BE2C (cell line): ENCODE data around the gene RPL32.

ENCODE experiments used
- DNase-seq: peaks from one replicate; pipeline ENCODE4 v3.0.0-alpha.2; 2020
- H3K27me3 ChIP-seq: fragments of 250-450 bp; sonication (Bioruptor Pico); 2 replicates; pipeline ENCODE4 v1.5.1; 2020; ENCODE audit warnings: mild to moderate bottlenecking
- H3K36me3 ChIP-seq: fragments of 250-450 bp; sonication (Bioruptor Pico); 2 replicates; pipeline ENCODE4 v1.5.1; 2020; ENCODE audit warnings: mild to moderate bottlenecking
- H3K4me1 ChIP-seq: fragments of 250-450 bp; sonication (Bioruptor Pico); 2 replicates; pipeline ENCODE4 v1.5.1; 2020
- H3K4me3 ChIP-seq: 2 replicates; pipeline ENCODE4 v1.5.1; 2011; ENCODE audit warnings: low read depth, low read length
- H3K9me3 ChIP-seq: fragments of 250-450 bp; sonication (Bioruptor Pico); 2 replicates; pipeline ENCODE4 v1.5.1; 2020
- TF ChIP-seq, protein P1 (sequence below): IDR thresholded peaks from 2 replicates; pipeline ENCODE4 v1.5.1; 2012; ENCODE audit warnings: mild to moderate bottlenecking, low read depth, low read length

Gene RPL32

GRCh38 chr3:12878141-12878574 is 36.8 kb upstream of the RPL32 start:
- Histone ChIP-seq H3K36me3 (no peaks in the 10 kb centered on the region), H3K4me3 (no peak overlapping the region), H3K9me3 (no peaks in the 10 kb centered on the region), H3K4me1 (peaks cover 5% of the 10 kb centered on the region; the same call in 1 of the 2 replicates), H3K27me3 (no peaks in the 10 kb centered on the region)
- DNase-seq = no peak
- TF ChIP-seq, protein P1, sequence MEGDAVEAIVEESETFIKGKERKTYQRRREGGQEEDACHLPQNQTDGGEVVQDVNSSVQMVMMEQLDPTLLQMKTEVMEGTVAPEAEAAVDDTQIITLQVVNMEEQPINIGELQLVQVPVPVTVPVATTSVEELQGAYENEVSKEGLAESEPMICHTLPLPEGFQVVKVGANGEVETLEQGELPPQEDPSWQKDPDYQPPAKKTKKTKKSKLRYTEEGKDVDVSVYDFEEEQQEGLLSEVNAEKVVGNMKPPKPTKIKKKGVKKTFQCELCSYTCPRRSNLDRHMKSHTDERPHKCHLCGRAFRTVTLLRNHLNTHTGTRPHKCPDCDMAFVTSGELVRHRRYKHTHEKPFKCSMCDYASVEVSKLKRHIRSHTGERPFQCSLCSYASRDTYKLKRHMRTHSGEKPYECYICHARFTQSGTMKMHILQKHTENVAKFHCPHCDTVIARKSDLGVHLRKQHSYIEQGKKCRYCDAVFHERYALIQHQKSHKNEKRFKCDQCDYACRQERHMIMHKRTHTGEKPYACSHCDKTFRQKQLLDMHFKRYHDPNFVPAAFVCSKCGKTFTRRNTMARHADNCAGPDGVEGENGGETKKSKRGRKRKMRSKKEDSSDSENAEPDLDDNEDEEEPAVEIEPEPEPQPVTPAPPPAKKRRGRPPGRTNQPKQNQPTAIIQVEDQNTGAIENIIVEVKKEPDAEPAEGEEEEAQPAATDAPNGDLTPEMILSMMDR = no peak

GRCh38 chr3:12877040-12877439 is 35.7 kb upstream of the RPL32 start:
- no peak for DNase-seq
- TF ChIP-seq, protein P1 = no peak
- no peak overlapping the region for H3K4me3 ChIP-seq
- H3K36me3 ChIP-seq = no peaks in the 10 kb centered on the region
- no peaks in the 10 kb centered on the region for H3K9me3 ChIP-seq
- no peaks in the 10 kb centered on the region for H3K27me3 ChIP-seq
- peaks cover 5% of the 10 kb centered on the region; the same call in 1 of the 2 replicates for H3K4me1 ChIP-seq

- no peaks in the 10 kb centered on the region for H3K9me3 ChIP-seq
- no peaks in the 10 kb centered on the region for H3K36me3 ChIP-seq
- TF ChIP-seq, protein P1 = peak; percentile 14; the same call in 1 of the 2 replicates
- peak overlapping the region; percentile 24 for H3K4me3 ChIP-seq
- peak; percentile 84 for DNase-seq
- peaks cover 5% of the 10 kb centered on the region; the same call in 1 of the 2 replicates for H3K4me1 ChIP-seq
- no peaks in the 10 kb centered on the region for H3K27me3 ChIP-seq
Measured at GRCh38 chr3:12875857-12876836, 34.8 kb upstream of the RPL32 start.

DNA sequence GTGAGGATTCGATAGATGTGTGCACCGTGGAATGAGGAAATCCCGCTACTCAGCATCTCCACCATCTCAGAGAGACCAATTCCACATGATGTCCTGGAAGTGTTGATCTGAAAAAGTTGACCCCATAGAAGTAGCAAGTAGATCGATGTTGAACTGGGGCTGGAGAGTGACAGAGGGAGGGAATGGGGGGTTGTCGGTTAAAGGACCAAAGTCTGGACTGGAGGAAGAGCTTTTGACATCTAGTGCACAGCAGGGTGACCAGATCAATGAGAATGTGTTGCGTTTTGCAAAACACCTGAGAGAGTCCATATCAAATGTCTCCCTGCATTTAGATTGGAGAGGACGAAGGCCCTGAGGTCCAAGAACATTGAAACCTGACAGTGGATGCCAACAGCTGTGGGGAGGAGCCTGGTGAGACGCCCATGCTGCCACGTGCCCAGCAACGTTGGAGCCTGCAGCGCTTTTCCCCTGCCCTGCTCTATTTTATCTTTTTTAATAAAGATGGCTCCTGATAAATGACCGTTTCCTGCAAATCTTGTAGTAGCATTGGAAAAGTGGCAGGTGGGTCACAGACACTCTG is 30.1 kb upstream of the RPL32 start:
- H3K9me3 ChIP-seq = no peaks in the 10 kb centered on the region
- TF ChIP-seq, protein P1 = no peak

DNA sequence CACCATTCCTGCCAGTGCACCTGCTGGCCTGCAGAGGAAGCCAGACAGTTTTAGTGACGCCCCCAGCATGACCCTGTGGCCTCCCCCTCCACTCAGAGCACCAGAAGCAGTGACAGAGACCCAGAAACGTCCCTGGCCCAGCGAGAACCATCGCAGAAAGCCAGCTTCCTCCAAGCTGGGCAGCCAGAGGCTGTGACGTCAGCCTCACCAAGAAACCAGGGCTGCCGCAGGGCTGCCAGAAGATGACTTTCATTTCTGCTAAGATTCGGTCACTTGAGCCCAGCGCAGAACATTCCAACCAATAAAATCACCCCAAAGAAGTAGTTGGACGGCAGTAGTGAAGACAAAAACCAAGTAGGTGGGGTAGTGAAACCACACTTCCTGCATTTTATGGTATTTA is 29.6 kb upstream of the RPL32 start:
- Histone ChIP-seq H3K27me3 (no peaks in the 10 kb centered on the region), H3K36me3 (no peaks in the 10 kb centered on the region), H3K4me3 (no peak overlapping the region), H3K9me3 (no peaks in the 10 kb centered on the region), H3K4me1 (peaks cover 4% of the 10 kb centered on the region; the same call in 1 of the 2 replicates)
- DNase-seq = no peak
- TF ChIP-seq, protein P1 = no peak

More for the DNA sequence above, 30.1 kb upstream of the RPL32 start:
- no peaks in the 10 kb centered on the region for H3K27me3 ChIP-seq
- H3K4me3 ChIP-seq = no peak overlapping the region
- H3K36me3 ChIP-seq = no peaks in the 10 kb centered on the region
- no peak for DNase-seq
- H3K4me1 ChIP-seq = peaks cover 6% of the 10 kb centered on the region
